HG03064 (cell line): ENCODE data around the gene NSUN2.
"Not testable (repeated sequence)": the region's sequence is repeated elsewhere in the genome, so short reads cannot be mapped to it uniquely, and the experiment has no call there.

Experiments
- ATAC-seq: cut with Tn5 transposase; IDR thresholded peaks from one replicate; pipeline ENCODE4 v1.9.1; 2021; ENCODE audit warnings: low read depth; ENCODE audit not compliant: unreplicated experiment

The NSUN2 gene

DNA sequence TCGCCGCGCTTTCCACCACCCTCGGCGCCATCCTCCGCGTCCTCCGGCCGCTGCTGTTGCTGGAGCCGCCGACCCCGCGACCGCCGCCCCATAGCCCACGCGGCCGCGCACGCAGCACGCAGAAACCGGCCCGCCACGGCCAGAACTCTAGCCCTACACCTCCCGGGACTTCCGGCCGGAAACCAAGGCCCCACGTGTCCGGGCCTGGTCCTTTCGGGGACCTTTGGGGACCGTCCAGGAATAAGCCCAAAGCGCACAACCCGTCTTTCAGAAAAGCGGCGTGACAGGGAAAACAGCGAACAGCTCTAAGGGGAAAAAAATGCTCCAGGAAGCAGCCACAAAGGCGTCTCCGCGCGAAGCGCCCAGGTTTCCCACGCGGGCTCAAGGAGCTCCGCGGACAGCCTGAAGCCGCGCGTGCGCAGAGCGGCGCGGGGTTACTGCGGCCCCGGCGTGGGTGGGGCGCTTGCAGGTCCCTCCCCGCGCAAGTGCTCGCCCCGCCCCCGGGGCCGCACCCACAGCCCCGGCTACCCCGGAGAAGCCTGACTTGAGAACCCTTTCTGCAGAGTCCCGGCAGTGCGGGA lies at the start of gene NSUN2, which contains the start of gene SRD5A1:
Gene NSUN2 (minus strand): TSS at position 157 of the 581 bp plus-strand sequence. CDS start 65 bp downstream, at position 92.
Gene SRD5A1 (plus strand): TSS at position 553 of the 581 bp plus-strand sequence. CDS start 137 bp downstream, outside the sequence.
- peak; percentile 92 for ATAC-seq

DNA sequence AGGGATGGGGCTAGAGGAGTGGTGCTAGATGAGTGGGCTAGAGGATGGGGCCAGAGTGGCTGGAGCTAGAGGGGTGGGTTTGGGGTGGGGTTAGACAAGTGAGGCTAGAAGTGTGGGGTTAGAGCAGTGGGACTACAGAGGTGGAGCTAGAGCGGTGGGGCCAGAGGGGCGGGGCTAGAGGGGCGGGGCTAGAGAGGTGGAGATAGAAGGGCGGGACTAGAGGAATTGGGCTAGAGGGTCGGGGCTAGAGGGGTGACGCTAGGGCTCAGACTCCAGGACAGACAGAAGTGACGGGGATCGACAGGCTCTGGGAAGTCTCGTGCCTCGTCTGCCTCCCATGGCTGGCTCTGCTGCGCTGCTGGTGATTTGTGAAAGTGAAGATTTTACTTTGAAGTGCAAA lies 49.4 kb upstream of the NSUN2 start:
- ATAC-seq: no peak

DNA sequence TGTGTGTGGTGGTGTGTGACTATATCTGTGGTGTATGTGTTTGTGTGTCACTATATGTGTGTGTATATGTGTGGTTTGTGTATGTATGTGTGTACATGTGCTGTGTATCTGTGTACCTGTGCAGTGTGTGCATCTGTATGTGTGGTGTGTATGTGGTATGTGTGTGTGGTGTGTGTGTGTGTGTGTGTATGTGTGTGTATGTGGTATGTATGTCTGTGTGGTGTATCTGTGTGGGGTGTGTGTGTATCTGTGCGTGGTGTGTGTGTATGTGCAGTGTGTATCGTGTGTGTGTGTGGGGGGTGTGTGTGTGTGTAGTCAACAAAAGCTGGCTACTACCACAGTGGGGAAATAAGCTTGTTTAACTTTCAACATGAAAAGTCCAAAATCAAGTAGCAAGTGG lies 48.8 kb upstream of the NSUN2 start:
- ATAC-seq: no peak

DNA sequence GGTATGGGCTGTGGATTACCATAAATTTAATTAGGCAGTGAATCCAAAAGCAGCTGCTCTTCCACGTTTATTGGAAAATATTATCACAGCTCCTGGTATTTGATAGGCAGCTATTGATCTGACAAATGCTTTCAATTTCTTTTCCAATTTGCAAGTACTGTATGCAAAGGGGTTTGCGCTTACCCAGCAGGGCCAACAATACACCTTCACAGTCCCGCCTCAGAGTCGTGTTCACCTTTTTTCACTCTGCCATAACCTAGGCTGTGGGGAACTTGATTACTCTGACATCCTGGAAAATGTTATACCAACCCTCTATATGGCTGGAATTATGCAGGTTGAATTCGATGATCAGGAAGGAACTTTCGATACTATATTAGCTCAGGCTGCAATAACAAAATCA lies 48.1 kb upstream of the NSUN2 start:
- no peak for ATAC-seq

DNA sequence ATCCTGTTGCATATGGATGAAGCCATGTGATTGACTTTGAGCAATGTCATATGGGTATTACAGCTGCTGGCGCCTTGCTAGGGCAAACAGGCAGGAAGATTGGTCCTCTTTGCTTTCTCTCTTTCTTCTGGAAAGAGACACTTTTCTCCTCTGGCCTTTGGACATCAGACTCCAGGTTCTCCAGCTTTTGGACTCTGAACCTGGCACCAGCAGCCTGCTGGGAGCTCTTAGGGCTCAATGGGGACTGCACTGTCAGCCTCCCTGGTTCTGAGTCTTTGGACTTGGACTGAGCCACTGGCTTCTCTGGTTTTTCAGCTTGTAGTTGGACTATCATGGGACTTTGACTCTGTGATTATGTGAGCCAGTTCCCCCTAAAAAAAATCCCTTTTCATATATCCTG lies 45.5 kb upstream of the NSUN2 start:
- ATAC-seq: no peak

DNA sequence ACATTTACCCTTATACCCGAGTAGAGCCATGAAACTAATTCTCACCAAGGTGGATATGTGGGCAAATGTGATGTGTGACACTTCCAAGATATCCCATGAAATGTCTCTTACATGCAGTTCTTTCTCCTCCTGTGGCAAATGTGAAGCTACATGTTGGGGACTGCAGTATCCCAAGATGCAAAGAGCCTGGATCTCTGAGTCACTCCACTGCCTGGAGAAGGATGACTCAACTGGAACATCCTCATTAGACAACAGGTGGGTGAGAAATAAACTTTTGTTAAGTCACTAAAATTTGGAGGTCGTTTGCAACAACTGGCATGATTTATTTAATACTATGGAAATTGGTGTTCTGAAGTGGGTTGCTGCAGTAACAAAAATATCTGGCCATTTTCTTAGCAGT lies 43.9 kb upstream of the NSUN2 start:
- no peak for ATAC-seq

DNA sequence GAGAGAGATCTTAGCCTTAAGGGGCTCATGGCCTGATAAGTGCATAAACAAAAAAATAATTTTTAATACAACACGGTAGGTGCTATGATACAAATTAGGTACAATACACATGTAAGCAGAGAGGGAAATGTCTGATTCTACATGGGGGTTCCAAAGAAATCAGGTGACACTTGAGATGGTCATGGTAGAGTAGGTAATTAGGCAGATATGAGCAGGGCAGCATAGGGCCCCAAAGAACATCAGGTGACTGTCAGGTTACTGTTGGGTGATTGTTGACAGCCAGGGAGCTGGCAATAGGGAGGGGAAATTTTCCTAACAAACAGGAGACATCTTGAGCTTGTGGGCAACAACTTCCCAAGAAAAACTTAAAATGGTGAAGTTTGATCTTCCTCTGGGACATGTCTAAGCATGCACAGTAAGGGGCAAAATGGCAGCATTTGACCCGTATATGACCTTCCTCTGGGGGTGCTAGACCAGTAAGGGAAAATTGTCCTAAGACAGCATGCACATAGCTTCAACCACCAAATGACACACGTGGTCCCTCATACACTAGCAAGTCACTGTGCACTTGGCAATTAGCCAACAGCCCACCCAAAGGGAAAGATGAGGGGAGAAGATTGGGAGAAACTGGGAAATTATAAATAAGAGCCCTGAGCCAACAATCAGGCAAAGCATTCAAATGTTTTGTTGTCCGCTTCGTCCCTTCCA lies 43.1 kb upstream of the NSUN2 start:
- ATAC-seq: no peak

DNA sequence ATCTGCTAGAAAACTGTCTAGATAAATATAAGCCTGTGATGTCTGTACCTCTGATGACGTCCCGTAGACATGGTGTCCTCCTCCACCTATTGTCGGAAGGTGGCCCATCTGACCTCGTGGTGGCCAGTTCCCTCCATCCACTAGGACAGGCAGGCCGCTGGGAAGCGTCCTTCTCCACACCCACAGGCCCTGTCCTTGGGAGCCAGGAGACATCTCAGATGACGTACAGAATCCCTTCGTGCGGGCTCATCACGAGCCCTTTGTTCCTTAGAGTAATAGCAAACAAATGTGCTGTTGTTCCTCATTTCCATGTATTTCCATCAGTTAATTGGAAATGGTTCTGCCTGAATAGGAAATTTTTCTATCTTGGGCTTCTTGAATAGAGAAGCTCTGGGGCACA lies 42.0 kb upstream of the NSUN2 start:
- ATAC-seq: no peak

DNA sequence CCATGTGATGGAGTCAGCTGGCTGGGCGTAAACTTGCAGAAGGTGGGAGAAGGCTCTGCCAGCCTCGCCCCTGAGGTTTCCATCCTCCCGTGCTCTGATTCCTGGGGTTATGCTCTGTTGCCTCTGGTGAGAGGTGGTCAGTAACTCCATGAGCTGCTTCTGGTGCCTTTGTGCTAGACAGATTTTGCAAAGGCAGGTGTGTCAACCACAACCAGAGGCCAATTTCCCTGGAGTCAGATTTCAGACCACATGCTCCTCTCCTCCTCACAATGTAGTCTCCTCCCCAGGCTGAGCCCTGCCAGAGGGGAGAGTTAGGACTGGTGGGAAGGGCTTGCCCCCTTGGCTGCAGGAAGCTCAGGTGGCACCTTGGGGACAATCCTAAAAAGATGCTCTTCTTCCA lies 41.6 kb upstream of the NSUN2 start:
- ATAC-seq: no peak

DNA sequence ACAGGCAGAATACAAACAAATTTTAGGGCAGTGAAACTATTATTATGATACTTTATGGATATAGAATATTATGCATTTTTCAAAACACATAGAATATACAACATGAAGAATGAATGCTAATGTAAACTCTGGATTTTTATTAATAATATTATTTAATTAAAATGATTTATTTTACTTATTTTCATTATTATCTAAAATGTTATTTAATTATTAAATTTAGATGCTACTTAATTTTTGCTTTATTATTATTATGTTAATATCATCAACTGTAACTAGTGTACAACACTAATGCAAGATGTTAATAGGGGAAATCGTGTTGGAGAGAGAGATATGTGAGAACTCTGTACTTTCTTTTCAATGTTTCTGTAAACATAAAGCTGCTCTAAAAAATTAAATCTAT lies 41.1 kb upstream of the NSUN2 start:
- no peak for ATAC-seq

DNA sequence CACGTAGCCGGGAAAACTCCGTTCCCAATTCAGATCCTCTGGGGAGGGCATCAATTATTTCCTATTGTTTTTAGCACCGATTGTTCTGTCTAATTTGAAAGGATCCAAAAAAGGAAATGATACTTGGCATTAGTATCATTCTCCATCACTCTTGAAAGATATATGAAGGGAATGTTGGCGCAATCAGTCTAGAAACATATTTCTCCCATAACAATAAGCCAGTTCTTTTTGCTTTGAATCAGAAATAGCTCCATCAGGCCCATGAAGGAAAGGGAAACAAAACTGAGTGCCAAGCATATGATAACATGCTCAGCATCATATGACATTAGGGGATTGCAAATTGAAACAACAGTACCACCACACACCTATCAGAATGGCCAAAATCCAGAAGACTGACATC lies 40.2 kb upstream of the NSUN2 start:
- no peak for ATAC-seq

DNA sequence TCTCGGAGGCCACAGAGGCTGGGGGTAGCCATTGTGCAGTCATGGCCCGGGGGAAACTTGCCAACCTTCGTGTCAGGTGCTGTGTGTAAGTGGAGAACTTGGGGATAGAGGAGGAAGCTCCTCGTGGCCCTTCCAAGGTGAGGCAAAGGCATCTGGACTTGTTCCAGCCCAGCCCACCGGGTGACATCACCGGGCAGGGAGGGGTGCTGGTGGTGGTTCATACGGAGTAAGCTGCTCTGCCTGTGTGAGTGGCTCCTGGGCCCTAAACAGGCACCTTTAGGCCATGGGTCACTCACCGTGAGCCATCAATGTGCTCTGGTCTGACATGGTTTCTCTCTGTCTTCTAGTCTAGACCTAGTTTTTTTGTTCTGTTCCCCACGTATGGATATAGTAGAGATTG lies 35.9 kb upstream of the NSUN2 start:
- not testable (repeated sequence) for ATAC-seq

DNA sequence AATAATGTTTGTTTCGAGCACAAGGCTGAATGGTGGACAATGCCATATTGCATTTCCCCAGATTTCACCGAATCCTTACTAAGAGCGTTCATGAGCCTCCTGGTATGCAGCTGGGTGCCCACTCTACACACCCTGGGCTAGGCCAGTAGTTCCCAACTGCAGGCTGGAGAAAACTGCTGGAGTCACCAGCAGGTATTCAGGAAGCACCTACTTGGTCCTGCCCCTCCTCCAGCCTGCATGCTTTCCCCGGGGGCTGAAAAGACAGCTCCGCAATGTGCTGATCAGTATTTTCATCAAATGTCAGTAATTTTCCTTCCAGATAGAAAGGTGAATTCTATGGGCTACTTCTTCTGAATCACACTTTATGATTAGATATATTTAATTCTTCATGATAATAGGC lies 34.8 kb upstream of the NSUN2 start:
- ATAC-seq: no peak

DNA sequence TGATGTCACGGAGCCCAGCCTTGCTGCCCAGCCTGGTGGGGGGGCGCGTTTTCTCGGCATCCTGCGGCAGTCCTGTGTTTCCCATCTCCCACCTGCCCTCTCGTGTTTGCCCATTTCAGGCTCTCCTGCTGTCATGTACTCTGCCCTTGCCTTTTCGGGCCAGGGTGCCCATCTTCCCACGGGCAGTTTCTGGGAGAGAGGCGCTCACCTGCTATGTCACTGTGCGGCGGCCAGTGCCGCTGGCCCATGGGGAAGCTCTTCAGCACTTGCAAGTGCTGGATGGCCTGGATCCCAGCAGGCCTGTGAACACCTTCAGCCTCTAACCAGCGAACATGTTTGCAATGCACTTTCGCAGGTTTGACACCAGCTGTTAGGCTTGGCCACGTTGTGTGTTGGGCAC lies 33.9 kb upstream of the NSUN2 start:
- ATAC-seq: no peak

DNA sequence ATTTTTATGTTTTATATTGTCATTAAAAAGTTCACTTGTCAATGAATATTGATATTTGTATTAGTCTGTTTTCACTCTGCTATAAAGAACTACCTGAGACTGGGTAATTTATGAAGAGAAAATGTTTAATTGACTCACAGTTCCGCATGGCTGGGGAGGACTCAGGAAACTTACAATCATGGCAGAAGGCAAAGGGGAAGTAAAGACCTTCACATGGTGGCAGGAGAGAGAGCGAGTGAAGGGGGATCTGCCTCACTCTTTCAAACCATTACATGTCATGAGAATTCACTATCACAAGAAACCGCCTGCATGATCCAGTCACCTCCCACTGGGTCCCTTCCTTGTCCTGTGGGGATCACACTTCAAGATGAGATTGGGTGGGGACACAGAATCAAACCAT lies 27.8 kb upstream of the NSUN2 start:
- peak; percentile 37 for ATAC-seq

DNA sequence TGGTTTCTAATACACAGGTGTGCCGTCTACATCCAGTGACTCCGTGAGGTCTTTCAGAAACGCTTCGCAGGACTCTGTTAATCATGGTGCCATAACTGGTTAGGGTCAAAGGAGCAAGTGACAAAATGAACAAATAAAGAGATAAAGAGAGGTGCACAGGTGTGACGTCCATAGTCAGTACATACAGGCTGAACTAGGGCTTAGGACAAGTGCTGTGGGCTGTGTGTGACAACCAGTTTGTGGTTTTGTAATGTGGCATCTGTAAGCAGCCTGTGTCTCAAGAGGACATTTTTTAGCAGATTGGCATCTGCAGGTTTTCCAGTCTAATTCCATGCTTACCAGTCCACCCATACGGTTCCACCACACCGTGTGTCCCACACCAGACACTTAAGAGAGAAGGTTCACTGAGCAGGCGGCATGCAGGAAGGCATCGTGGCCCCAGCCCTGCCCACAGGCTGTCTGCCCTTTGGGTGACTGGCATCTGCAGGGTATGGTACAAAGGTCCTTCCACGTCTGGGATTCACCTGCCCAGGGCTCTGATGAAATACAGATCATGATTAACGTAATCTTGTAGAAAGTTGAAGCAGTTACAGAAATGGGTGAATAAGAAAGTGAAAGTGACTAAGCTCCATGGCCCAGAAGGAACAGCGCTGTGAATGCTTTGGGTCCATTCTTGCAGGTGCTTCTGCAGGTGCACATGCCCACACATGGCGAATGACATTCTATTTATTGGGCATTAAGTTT lies 27.3 kb upstream of the NSUN2 start:
- ATAC-seq: peak; percentile 86

DNA sequence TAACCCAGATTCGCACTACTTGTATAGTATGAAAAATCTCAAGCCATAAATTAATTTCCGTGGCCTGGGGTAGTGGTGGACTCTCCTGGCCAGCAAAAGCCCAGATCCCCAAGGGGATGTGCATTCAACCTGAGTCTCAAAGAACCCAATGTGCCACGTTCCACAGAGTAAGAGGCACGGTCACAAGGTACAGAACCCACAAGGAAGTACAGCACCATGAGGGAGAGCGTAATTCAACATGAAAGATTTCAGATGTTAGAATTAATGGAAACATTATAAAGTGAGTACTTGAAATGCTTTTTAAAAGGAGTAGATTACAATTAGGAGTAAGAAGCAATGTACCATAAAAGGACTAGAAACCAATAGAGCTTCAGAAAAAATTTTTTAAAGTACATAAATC lies 23.8 kb upstream of the NSUN2 start:
- ATAC-seq: no peak

DNA sequence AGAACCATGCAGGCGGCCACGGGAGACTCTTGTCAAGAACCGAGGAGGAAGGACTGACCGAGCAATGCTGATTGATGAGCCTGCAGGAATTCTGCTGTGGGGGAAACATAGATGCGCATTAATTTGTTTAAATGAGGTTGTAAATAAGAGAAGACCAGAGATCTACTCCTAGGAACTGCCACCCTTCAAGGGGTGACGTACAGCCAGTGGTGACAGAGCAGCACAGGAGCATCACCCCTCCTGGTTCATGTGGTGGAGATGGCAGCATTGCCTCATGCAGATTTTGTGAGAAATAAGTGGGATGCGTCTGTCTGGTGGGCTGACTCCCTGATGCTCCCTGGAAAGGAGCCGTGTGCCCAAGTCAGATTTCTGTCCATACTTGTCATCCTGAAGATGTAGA lies 22.6 kb upstream of the NSUN2 start:
- no peak for ATAC-seq

DNA sequence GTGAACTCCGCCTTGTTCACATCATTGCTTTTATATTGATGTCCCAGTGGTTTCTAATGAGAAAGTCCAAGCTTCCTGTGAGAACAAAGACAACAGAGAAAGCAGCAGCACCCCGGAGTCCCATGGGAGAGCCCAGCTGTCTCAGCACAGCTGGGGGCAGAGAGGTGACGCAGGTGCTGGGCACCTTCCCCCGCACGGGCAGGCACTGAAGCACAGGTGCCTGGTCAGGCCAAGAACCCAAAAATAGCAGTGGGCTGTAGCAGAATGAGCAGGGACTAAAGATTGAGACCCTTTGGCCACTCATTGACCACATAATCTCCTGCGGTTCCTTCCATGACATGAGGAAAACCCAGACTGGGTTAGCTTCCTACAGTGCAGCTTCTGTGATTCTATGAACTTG lies 19.2 kb upstream of the NSUN2 start:
- peak; percentile 94 for ATAC-seq

DNA sequence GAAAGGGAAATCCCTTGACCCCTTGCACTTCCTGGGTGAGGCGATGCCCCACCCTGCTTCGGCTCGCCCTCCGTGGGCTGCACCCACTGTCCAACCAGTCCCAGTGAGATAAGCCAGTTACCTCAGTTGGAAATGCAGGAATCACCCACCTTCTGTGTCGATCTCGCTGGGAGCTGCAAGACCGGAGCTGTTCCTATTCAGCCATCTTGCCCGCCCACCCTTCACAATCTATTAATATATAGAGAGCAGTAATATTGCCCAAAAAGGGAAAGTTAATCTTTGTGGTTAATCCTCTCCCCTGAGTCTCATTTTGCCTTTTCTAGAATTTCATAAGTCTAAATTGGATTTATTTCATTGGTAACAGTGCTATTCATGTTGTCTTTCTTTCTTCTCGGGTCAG lies 16.8 kb upstream of the NSUN2 start:
- no peak for ATAC-seq

DNA sequence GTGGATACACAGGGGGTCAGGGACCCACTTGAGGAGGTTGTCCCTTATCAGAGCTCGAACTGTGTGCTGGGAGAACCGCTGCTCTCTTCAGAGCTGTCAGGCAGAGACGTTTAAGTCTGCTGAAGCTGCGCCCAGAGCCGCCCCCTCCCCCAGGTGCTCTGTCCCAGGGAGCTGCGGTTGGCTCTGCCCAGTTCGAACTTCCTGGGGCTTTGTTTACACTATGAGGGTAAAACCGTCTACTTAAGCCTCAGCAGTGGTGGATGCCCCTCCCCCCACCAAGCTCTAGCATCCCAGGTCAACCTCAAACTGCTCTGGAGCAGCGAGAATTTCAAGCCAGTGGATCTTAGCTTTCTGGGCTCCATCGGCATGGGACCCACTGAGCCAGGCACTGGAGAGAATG lies 16.3 kb upstream of the NSUN2 start:
- no peak for ATAC-seq
